HG03520 (cell line): Measurements from ENCODE around the gene COG4.
A peak's percentile ranks its signal among the peaks of the same experiment; 100 is the strongest.

Experiments
- ATAC-seq: cut with Tn5 transposase; IDR thresholded peaks from one replicate; pipeline ENCODE4 v1.9.1; 2021; ENCODE audit warnings: mild to moderate bottlenecking, moderate library complexity; ENCODE audit not compliant: unreplicated experiment

COG4 gene

GRCh38 chr16:70434484-70435260, 88.7 kb downstream of the COG4 start:
- no peak for ATAC-seq

GRCh38 chr16:70433458-70434103, 89.8 kb downstream of the COG4 start:
- no peak for ATAC-seq

GRCh38 chr16:70432723-70433457, 90.5 kb downstream of the COG4 start:
- ATAC-seq, result no peak

- no peak for ATAC-seq
These were observed 91.0 kb downstream of the COG4 start for GRCh38 chr16:70432356-70432722.

GRCh38 chr16:70430667-70431536, 92.5 kb downstream of the COG4 start:
- peak; percentile 56 for ATAC-seq
